Cardiac fibroblast (primary cell): Measurements from ENCODE around the gene TMEM232.

Experiments
- DNase-seq, 2 donors: peaks; one replicate each; pipeline versions ENCODE4 v3.0.0 to v3.0.0-alpha.2; 2010; ENCODE audit warnings: low read depth in 2 of 2
- H3K4me3 ChIP-seq, 2 donors: replicated peaks in 1 of 2; 1 replicate in 1 of 2; 2 replicates in 1 of 2; pipeline ENCODE4 v1.5.1; 2011; ENCODE audit warnings: low read depth in 2 of 2, low read length in 2 of 2, mild to moderate bottlenecking in 2 of 2, moderate library complexity in 1 of 2
- TF ChIP-seq, protein P1 (sequence below): IDR thresholded peaks from one replicate; pipeline ENCODE4 v1.5.1; 2011; ENCODE audit warnings: low read depth, mild to moderate bottlenecking, low read length, inconsistent platforms

TMEM232 gene

DNA sequence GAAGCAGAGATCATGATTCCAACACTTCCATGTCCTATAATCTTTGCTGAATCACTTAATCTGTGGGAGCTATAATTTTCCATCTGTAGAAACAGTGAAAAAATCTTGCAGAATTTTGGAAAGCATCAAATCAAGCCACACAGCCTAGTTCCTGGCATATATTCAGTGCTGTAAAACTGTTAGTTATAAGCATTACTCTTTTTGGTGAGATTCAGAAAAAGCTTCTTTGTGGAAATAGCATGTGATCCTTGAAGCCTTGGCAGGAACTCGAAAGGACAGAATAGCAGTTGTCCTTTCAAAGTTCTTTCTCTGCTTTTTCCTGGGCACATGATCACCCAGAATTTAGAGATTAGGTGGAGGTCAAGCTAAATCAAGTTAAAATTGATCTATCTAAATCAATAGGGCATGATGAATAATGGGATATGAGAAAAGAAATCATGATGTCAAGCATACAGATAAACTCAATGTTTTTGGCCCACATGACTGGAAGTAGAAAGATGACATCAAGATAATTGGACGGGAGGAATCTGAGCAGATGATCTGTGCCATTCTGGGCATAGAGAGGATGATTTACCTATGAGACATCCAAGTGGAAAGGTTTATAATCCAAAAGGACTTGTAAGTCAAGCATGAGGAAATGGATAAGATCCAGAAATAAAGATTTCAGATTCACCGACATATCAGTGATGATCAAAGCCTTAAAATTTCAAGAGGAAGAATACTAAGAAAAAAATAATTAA is 73.1 kb downstream of the TMEM232 start:
- TF ChIP-seq, protein P1, sequence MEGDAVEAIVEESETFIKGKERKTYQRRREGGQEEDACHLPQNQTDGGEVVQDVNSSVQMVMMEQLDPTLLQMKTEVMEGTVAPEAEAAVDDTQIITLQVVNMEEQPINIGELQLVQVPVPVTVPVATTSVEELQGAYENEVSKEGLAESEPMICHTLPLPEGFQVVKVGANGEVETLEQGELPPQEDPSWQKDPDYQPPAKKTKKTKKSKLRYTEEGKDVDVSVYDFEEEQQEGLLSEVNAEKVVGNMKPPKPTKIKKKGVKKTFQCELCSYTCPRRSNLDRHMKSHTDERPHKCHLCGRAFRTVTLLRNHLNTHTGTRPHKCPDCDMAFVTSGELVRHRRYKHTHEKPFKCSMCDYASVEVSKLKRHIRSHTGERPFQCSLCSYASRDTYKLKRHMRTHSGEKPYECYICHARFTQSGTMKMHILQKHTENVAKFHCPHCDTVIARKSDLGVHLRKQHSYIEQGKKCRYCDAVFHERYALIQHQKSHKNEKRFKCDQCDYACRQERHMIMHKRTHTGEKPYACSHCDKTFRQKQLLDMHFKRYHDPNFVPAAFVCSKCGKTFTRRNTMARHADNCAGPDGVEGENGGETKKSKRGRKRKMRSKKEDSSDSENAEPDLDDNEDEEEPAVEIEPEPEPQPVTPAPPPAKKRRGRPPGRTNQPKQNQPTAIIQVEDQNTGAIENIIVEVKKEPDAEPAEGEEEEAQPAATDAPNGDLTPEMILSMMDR = no peak
- DNase-seq = no peak
- H3K4me3 ChIP-seq = no peak overlapping the region

DNA sequence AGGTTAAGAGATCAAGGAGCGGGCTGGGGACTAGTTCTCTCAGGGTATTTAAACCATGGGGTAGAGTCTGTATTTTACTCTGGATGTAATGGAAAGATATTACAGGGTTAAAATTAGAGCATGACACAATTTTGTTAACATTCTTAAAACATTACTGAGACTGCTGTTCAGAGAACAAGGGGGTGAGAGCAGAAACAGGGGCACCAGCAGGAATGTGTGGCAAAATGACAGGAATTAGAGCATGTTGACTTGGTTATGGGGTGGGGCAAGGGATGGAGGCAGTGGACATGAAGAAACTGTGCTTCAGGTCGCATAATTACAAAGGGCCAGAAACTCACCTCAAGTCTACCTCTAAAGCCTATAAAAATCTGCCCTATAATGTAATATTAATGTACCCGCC is 75.0 kb downstream of the TMEM232 start:
- TF ChIP-seq, protein P1 = no peak

DNA sequence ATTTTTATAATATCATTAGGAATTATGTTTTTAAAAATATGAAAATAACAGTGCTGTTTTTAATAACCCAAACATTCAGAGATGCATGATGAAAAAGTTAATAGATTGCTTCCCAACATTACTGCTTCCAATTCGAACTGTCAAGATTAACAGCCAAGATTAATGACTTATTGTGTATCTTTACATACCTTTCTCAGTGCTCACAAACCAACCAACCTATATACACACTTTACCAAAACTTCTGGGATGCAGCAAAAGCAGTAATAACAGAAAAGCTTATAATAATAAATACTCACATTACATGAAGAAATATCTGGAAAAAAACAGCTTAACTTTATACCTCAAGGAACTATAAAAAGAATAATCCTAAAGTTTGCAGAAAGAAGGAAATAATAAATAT is 82.1 kb downstream of the TMEM232 start:
- TF ChIP-seq, protein P1 = no peak
- no peak for DNase-seq
- H3K4me3 ChIP-seq = no peak overlapping the region

More for the DNA sequence above, 75.0 kb downstream of the TMEM232 start:
- DNase-seq = peak; percentile 0 to 6
- no peak overlapping the region for H3K4me3 ChIP-seq

DNA sequence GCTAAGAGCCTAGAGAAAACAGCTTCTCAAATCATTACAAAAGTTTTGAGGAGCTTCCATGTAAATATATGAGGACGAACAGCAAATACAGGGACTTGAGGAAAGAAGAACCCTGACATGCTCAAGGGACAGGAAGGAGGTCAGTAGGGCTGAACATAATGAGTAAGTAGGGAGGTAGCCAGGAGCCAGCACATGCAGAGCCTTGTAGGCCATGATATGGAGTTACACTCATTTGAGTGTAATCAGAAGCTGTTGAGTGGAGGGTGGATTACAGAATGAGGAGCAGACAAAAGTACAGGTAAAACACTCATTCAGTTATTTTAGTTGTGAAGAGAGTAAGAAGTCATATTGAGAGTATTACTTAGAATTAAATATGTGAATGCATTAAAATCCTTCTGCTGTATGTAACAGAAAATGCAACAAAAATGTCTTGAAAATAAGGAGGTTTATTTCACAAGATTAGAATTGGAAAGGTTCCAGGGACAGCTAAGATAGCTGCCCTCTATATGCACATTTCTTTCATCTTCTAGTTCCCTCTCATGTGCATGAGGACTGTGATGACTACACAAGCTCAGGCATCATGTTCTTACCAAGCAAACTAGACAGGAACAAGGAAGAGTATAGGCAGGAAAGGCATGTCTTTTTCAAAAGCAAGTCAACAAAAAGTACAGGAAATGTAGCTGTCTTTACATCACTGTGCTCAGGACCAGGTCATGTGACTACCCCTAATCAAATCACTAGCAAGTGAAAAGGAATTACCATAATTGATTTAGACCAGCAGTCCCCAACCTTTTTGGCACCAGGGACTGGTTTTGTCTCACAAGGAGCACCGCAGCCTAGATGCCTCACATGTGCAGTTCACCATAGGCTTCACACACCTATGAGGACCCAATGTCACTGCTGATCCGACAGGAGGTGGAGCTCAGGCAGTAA is 87.2 kb downstream of the TMEM232 start:
- TF ChIP-seq, protein P1 = no peak
- peak; percentile 2 to 16 for DNase-seq
- no peak overlapping the region for H3K4me3 ChIP-seq

DNA sequence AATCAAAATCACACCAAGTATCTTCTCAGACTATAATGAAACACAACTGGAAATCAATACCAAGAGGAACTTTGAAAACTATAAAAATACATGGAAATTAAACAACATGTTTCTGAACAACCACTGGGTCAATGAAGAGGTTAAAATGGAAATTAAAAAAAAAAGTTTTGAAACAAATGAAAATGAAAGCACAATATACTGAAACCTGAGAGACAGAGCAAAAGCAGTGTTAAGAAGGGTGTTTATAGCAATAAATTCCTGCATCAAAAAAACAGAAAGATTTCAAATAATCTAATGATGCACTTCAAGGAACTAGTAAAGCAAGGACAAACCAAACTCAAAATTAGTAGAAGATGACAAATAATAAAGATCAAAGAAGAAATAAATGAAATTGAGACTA is 92.0 kb downstream of the TMEM232 start:
- DNase-seq = no peak
- H3K4me3 ChIP-seq = no peak overlapping the region
- TF ChIP-seq, protein P1 = no peak

DNA sequence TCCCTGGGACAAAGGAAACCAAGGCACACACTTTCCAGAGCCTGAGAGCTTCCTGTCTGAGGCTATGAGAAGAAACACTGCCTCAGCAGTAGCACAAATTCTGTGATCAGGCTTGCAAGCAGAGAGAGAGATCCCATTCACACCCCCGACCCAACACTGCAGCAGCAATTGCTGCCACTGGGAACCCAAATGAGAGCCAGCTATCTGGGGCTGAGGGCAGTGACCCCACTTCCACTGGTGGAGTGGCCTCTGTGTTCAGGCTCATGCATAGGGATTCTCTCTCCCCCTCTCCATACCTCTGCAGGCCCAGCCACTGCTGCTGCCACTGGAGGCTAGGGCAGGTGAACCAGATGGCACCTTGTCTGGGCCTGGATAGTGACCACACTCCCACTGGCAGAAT is 95.2 kb downstream of the TMEM232 start:
- no peak overlapping the region for H3K4me3 ChIP-seq
- DNase-seq = no peak
- TF ChIP-seq, protein P1 = no peak
